H9 (cell line): ENCODE measurements around the gene SYP. TPM values are rescaled to one million over a fixed set of nuclear protein-coding genes. Genes with fewer than 3 reads are reported as not detected.

ENCODE experiments used
- DNase-seq: peaks from one replicate; pipeline ENCODE4 v3.0.0-alpha.2; 2017
- H2AFZ ChIP-seq: one replicate; pipeline ENCODE4 v1.6.1; 2013; ENCODE audit warnings: mild to moderate bottlenecking, low read length, control low read depth, moderate library complexity
- H2AK5ac ChIP-seq: 2 replicates; pipeline ENCODE4 v1.6.1; 2013; ENCODE audit warnings: low read length, control low read depth, mixed read lengths; ENCODE audit not compliant: insufficient read length
- H2BK120ac ChIP-seq: one replicate; pipeline ENCODE4 v1.6.1; 2013; ENCODE audit warnings: low read depth, mild to moderate bottlenecking, low read length, control low read depth, inconsistent platforms; ENCODE audit not compliant: poor library complexity, severe bottlenecking
- H2BK12ac ChIP-seq: 2 replicates; pipeline ENCODE4 v1.6.1; 2013; ENCODE audit warnings: low read length, control low read depth, mixed read lengths, low read depth; ENCODE audit not compliant: insufficient read length
- H2BK15ac ChIP-seq: 2 replicates; pipeline ENCODE4 v1.6.1; 2013; ENCODE audit warnings: low read depth, low read length, control low read depth
- H2BK20ac ChIP-seq: one replicate; pipeline ENCODE4 v1.6.1; 2013; ENCODE audit warnings: low read depth, mild to moderate bottlenecking, low read length, control low read depth, inconsistent platforms; ENCODE audit not compliant: poor library complexity, severe bottlenecking
- H2BK5ac ChIP-seq: 2 replicates; pipeline ENCODE4 v1.6.1; 2013; ENCODE audit warnings: low read length, control low read depth, mixed read lengths; ENCODE audit not compliant: insufficient read length
- H3K14ac ChIP-seq: 2 replicates; pipeline ENCODE4 v1.6.1; 2013; ENCODE audit warnings: low read length, control low read depth; ENCODE audit not compliant: insufficient read depth
- H3K18ac ChIP-seq: 2 replicates; pipeline ENCODE4 v1.6.1; 2013; ENCODE audit warnings: low read depth, mild to moderate bottlenecking, mixed read lengths, low read length, control low read depth; ENCODE audit not compliant: insufficient read length
- H3K23ac ChIP-seq: 2 replicates; pipeline ENCODE4 v1.6.1; 2013; ENCODE audit warnings: low read length, control low read depth, mixed read lengths, low read depth; ENCODE audit not compliant: insufficient read length
- H3K23me2 ChIP-seq: 2 replicates; pipeline ENCODE4 v1.6.1; 2013; ENCODE audit warnings: low read depth, mild to moderate bottlenecking, mixed read lengths, low read length, control low read depth; ENCODE audit not compliant: insufficient read length, poor library complexity, severe bottlenecking
- H3K27ac ChIP-seq: 2 replicates; pipeline ENCODE4 v1.5.1; 2013; ENCODE audit warnings: low read length, control low read depth, mixed read lengths, low read depth; ENCODE audit not compliant: insufficient read length
- H3K27me3 ChIP-seq: 2 replicates; pipeline ENCODE4 v1.6.1; 2013; ENCODE audit warnings: low read length, control low read depth, inconsistent platforms; ENCODE audit not compliant: insufficient read depth
- H3K4ac ChIP-seq: 2 replicates; pipeline ENCODE4 v1.6.1; 2013; ENCODE audit warnings: low read depth, mild to moderate bottlenecking, control low read depth, inconsistent platforms, low read length, moderate library complexity
- H3K4me1 ChIP-seq: 2 replicates; pipeline ENCODE4 v1.6.1; 2013; ENCODE audit warnings: low read length, control low read depth, inconsistent platforms; ENCODE audit not compliant: insufficient read depth
- H3K4me2 ChIP-seq: 2 replicates; pipeline ENCODE4 v1.6.1; 2013; ENCODE audit warnings: low read length, control low read depth, mixed read lengths; ENCODE audit not compliant: insufficient read length, insufficient read depth
- H3K56ac ChIP-seq: 2 replicates; pipeline ENCODE4 v1.6.1; 2013; ENCODE audit warnings: low read depth, mild to moderate bottlenecking, mixed read lengths, low read length, control low read depth; ENCODE audit not compliant: insufficient read length
- H3K79me1 ChIP-seq: 2 replicates; pipeline ENCODE4 v1.6.1; 2013; ENCODE audit warnings: low read depth, mild to moderate bottlenecking, moderate library complexity, low read length, control low read depth, inconsistent platforms; ENCODE audit not compliant: insufficient read depth, poor library complexity, severe bottlenecking
- H3K79me2 ChIP-seq: 2 replicates; pipeline ENCODE4 v1.6.1; 2013; ENCODE audit warnings: low read length, control low read depth, inconsistent platforms; ENCODE audit not compliant: insufficient read depth
- H3K9ac ChIP-seq: 2 replicates; pipeline ENCODE4 v1.6.1; 2013; ENCODE audit warnings: low read length, control low read depth, mixed read lengths; ENCODE audit not compliant: insufficient read length; ENCODE audit errors: extremely low read depth
- H3K9me3 ChIP-seq: one replicate; pipeline ENCODE4 v1.6.1; 2013; ENCODE audit warnings: low read depth, low read length, inconsistent platforms; ENCODE audit not compliant: control insufficient read depth
- H3T11ph ChIP-seq: one replicate; pipeline ENCODE4 v1.6.1; 2013; ENCODE audit warnings: mild to moderate bottlenecking, low read length, control low read depth, inconsistent platforms
- H4K20me1 ChIP-seq: one replicate; pipeline ENCODE4 v1.6.1; 2013; ENCODE audit not compliant: control insufficient read depth, insufficient read length, insufficient read depth
- H4K5ac ChIP-seq: 2 replicates; pipeline ENCODE4 v1.6.1; 2013; ENCODE audit warnings: low read depth, mild to moderate bottlenecking, mixed read lengths, low read length, control low read depth; ENCODE audit not compliant: insufficient read length
- H4K8ac ChIP-seq: replicated peaks from 2 replicates; pipeline ENCODE4 v1.6.1; 2013; ENCODE audit warnings: low read length, control low read depth, mixed read lengths, low read depth; ENCODE audit not compliant: insufficient read length
- H4K91ac ChIP-seq: 2 replicates; pipeline ENCODE4 v1.6.1; 2013; ENCODE audit warnings: low read depth, mild to moderate bottlenecking, moderate library complexity, mixed read lengths, low read length, control low read depth; ENCODE audit not compliant: insufficient read length
- H3K27ac Mint-ChIP-seq, 3 experiments: 2 replicates in 2 of 3; 3 replicates in 1 of 3; pipeline ENCODE4 v1.8.0; 2020 to 2021; ENCODE audit warnings: mixed read lengths in 3 of 3, mild to moderate bottlenecking in 1 of 3, moderate library complexity in 1 of 3
- H3K27me3 Mint-ChIP-seq: 2 replicates; pipeline ENCODE4 v1.8.0; 2021; ENCODE audit warnings: low read depth, mild to moderate bottlenecking, moderate library complexity, mixed read lengths
- H3K36me3 Mint-ChIP-seq, 3 experiments: 2 replicates in 2 of 3; 3 replicates in 1 of 3; pipeline ENCODE4 v1.8.0; 2020 to 2021; ENCODE audit warnings: low read depth in 3 of 3, mixed read lengths in 3 of 3; ENCODE audit not compliant: insufficient read depth in 1 of 3
- H3K4me1 Mint-ChIP-seq, 2 experiments: 2 replicates each; pipeline ENCODE4 v1.8.0; 2020; ENCODE audit warnings: mixed read lengths in 2 of 2
- H3K4me3 Mint-ChIP-seq, 2 experiments: 2 replicates in 1 of 2; 3 replicates in 1 of 2; pipeline ENCODE4 v1.8.0; 2020 to 2021; ENCODE audit warnings: mild to moderate bottlenecking in 2 of 2, mixed read lengths in 2 of 2, moderate library complexity in 1 of 2
- H3K9me3 Mint-ChIP-seq, 2 experiments: 2 replicates in 1 of 2; 3 replicates in 1 of 2; pipeline ENCODE4 v1.8.0; 2020; ENCODE audit warnings: mild to moderate bottlenecking in 2 of 2, mixed read lengths in 2 of 2, moderate library complexity in 1 of 2
- WGBS: extraction: QIAGEN DNeasy Blood & Tissue Kit; methylation state at CpG from one replicate; pipeline ENCODE4 v1.1.7; 2013; ENCODE audit warnings: missing lambda C conversion rate, low lambda C conversion rate, mixed read lengths; ENCODE audit not compliant: insufficient read length; ENCODE audit errors: extremely low coverage; 5-methylcytosine and 5-hydroxymethylcytosine counted together
- total RNA-seq: library from RNA; stranded (reverse); gene quantifications from 2 replicates; pipeline ENCODE4 v1.2.1, GENCODE V29; 2021
- TF ChIP-seq, protein P1 (sequence below): fragments of 200-600 bp; sonication (generic); conservative IDR thresholded peaks from 3 replicates; pipeline ENCODE4 v1.8.0; 2021; ENCODE audit warnings: antibody characterized with exemption, mild to moderate bottlenecking

The SYP gene
- total RNA-seq, 1 experiment from 2014 or later = 1.8 TPM

DNA sequence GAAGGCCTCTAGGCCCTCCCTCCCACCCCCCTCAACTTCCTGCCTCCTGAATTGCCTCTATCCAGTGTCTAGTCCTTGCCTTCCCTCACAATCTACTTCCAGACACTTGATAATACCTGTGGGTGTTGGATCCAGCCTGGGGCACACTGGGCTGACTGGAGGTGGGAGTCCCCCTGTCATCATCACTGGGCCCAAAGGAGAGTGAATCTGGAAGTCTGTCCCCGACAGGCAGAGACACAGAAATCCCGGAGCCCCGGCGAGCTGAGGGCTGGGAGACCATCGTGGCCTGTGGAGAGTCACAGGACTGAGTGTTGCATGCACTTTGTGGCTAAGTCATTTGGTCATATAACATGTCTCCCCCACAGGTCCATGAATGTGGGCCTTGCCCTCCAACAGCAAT is 8.4 kb upstream of the SYP start:
- Histone ChIP-seq H2BK120ac (no peak overlapping the region), H3K4me1 (no peaks in the 10 kb centered on the region), H2BK5ac (no peak overlapping the region), H2AK5ac (no peak overlapping the region), H4K20me1 (no peaks in the 10 kb centered on the region), H2BK15ac (no peak overlapping the region), H3K27me3 (no peaks in the 10 kb centered on the region), H4K8ac (no peak overlapping the region), H4K5ac (no peak overlapping the region), H3K4ac (no peak overlapping the region), H3K18ac (no peak overlapping the region), H3K9me3 (peaks cover 40% of the 10 kb centered on the region), H3K56ac (no peak overlapping the region), H3K14ac (no peak overlapping the region; the same call in 1 of the 2 replicates), H3K4me2 (no peak overlapping the region), H2BK12ac (no peak overlapping the region), H3K23me2 (no peaks in the 10 kb centered on the region), H2BK20ac (no peak overlapping the region), H4K91ac (no peak overlapping the region), H3K9ac (no peak overlapping the region), H3K27ac (no peak overlapping the region), H2AFZ (no peak overlapping the region), H3K79me2 (no peaks in the 10 kb centered on the region), H3K79me1 (no peaks in the 10 kb centered on the region), H3K23ac (no peak overlapping the region), H3T11ph (no peak overlapping the region)
- Mint-ChIP-seq H3K36me3 (peaks cover 0 to 7% (median 4%) of the 10 kb centered on the region in 3 experiments; a peak in 2 of 7 replicates), H3K4me3 (no peak overlapping the region), H3K9me3 (peaks cover 65 to 85% of the 10 kb centered on the region in 2 experiments), H3K4me1 (peaks cover 0 to 18% of the 10 kb centered on the region in 2 experiments; a peak in 2 of 4 replicates), H3K27me3 (peaks cover 9% of the 10 kb centered on the region), H3K27ac (no peak overlapping the region; a peak in 1 of 7 replicates)
- DNase-seq = no peak
- no CpG with 5 or more reads among the region's 5 CpGs for WGBS
- TF ChIP-seq, protein P1, sequence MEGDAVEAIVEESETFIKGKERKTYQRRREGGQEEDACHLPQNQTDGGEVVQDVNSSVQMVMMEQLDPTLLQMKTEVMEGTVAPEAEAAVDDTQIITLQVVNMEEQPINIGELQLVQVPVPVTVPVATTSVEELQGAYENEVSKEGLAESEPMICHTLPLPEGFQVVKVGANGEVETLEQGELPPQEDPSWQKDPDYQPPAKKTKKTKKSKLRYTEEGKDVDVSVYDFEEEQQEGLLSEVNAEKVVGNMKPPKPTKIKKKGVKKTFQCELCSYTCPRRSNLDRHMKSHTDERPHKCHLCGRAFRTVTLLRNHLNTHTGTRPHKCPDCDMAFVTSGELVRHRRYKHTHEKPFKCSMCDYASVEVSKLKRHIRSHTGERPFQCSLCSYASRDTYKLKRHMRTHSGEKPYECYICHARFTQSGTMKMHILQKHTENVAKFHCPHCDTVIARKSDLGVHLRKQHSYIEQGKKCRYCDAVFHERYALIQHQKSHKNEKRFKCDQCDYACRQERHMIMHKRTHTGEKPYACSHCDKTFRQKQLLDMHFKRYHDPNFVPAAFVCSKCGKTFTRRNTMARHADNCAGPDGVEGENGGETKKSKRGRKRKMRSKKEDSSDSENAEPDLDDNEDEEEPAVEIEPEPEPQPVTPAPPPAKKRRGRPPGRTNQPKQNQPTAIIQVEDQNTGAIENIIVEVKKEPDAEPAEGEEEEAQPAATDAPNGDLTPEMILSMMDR = no peak
